ENCODE measurements around the gene CDH13.

Gene CDH13

GRCh38 chr16:82709987-82710386, 83.2 kb downstream of the CDH13 start:
- no peaks in the 10 kb centered on the region for H3K9me3 Mint-ChIP-seq
- H3K27me3 Mint-ChIP-seq (ENCODE audit: low read depth, poor library complexity) = peaks cover 16% of the 10 kb centered on the region
- no peaks in the 10 kb centered on the region for H3K36me3 Mint-ChIP-seq (ENCODE audit: low read depth)
- TF ChIP-seq, protein P1, sequence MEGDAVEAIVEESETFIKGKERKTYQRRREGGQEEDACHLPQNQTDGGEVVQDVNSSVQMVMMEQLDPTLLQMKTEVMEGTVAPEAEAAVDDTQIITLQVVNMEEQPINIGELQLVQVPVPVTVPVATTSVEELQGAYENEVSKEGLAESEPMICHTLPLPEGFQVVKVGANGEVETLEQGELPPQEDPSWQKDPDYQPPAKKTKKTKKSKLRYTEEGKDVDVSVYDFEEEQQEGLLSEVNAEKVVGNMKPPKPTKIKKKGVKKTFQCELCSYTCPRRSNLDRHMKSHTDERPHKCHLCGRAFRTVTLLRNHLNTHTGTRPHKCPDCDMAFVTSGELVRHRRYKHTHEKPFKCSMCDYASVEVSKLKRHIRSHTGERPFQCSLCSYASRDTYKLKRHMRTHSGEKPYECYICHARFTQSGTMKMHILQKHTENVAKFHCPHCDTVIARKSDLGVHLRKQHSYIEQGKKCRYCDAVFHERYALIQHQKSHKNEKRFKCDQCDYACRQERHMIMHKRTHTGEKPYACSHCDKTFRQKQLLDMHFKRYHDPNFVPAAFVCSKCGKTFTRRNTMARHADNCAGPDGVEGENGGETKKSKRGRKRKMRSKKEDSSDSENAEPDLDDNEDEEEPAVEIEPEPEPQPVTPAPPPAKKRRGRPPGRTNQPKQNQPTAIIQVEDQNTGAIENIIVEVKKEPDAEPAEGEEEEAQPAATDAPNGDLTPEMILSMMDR (IDR thresholded peaks at IDR 0.05) = no peak
- no peak overlapping the region for H3K4me3 Mint-ChIP-seq
- H3K4me1 Mint-ChIP-seq = no peaks in the 10 kb centered on the region
- H3K27ac Mint-ChIP-seq = no peak overlapping the region
- no peak for DNase-seq

- H3K36me3 Mint-ChIP-seq (ENCODE audit: low read depth) = no peaks in the 10 kb centered on the region
- H3K4me1 Mint-ChIP-seq = peaks cover 5% of the 10 kb centered on the region
- TF ChIP-seq, protein P1 (IDR thresholded peaks at IDR 0.05) = no peak
- no peak for DNase-seq
- H3K4me3 Mint-ChIP-seq = no peak overlapping the region
- peaks cover 7% of the 10 kb centered on the region for H3K9me3 Mint-ChIP-seq
- H3K27me3 Mint-ChIP-seq (ENCODE audit: low read depth, poor library complexity) = peaks cover 15% of the 10 kb centered on the region
- H3K27ac Mint-ChIP-seq = no peak overlapping the region
Measured at GRCh38 chr16:82713778-82714177, 87.0 kb downstream of the CDH13 start.

GRCh38 chr16:82715160-82715559, 88.4 kb downstream of the CDH13 start:
- Mint-ChIP-seq H3K36me3 (ENCODE audit: low read depth) (no peaks in the 10 kb centered on the region), H3K9me3 (peaks cover 7% of the 10 kb centered on the region), H3K27ac (no peak overlapping the region), H3K4me1 (peaks cover 5% of the 10 kb centered on the region), H3K4me3 (no peak overlapping the region), H3K27me3 (ENCODE audit: low read depth, poor library complexity) (peaks cover 11% of the 10 kb centered on the region)
- no peak for DNase-seq
- TF ChIP-seq, protein P1 (IDR thresholded peaks at IDR 0.05) = no peak

DNA sequence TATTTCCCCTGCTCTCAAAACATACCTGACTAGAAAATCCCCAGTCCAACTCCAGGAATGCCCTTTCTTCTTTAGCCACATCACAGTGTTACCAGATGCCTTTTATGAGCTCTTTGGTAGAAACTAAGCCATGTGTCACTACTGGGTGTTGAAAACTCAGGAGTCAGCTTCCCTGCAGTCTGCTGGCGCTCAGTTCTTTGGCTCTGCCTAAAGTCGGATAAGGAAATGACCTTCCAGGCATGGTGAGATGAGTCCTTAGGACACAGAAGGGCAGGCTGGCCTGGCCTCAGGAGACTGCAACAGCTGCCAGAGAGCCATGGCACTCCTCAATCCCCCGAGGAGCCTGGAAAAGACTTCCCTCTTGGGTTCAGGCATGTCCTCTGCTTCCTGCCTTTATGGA, 89.1 kb downstream of the CDH13 start:
- peaks cover 7% of the 10 kb centered on the region for H3K9me3 Mint-ChIP-seq
- no peak for DNase-seq
- H3K4me3 Mint-ChIP-seq = no peak overlapping the region
- TF ChIP-seq, protein P1 (IDR thresholded peaks at IDR 0.05) = no peak
- peaks cover 15% of the 10 kb centered on the region for H3K27me3 Mint-ChIP-seq (ENCODE audit: low read depth, poor library complexity)
- peaks cover 5% of the 10 kb centered on the region for H3K4me1 Mint-ChIP-seq
- no peaks in the 10 kb centered on the region for H3K36me3 Mint-ChIP-seq (ENCODE audit: low read depth)
- H3K27ac Mint-ChIP-seq = no peak overlapping the region

- Mint-ChIP-seq H3K4me3 (no peak overlapping the region), H3K36me3 (ENCODE audit: low read depth) (no peaks in the 10 kb centered on the region), H3K27ac (no peak overlapping the region), H3K4me1 (peaks cover 5% of the 10 kb centered on the region), H3K27me3 (ENCODE audit: low read depth, poor library complexity) (peaks cover 11% of the 10 kb centered on the region), H3K9me3 (peaks cover 7% of the 10 kb centered on the region)
- TF ChIP-seq, protein P1 (IDR thresholded peaks at IDR 0.05) = no peak
- DNase-seq = no peak
Measured at GRCh38 chr16:82716361-82716855, 89.6 kb downstream of the CDH13 start.

DNA sequence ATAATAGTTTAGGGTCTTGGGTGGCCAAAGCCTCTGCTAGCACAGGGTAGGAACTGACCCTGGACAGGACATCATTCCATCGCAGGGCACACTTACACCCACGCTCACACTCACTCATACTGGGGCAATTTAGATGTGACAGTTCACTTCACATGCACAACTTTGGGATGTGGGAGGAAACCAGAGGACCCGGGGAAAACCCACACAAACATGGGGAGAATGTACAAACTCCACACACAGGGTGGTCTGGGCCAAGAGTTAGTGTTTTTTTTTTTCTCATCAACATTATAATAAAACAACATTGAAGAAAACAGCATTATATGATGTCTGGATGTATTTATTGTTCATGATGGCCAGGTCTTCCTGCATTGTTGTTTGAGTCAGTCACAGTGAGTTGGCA, 93.6 kb downstream of the CDH13 start:
- no peak for DNase-seq
- Mint-ChIP-seq H3K36me3 (ENCODE audit: low read depth) (no peaks in the 10 kb centered on the region), H3K4me1 (peaks cover 5% of the 10 kb centered on the region), H3K4me3 (no peak overlapping the region), H3K27me3 (ENCODE audit: low read depth, poor library complexity) (peaks cover 21% of the 10 kb centered on the region), H3K9me3 (peaks cover 7% of the 10 kb centered on the region), H3K27ac (no peak overlapping the region)
- TF ChIP-seq, protein P1 (IDR thresholded peaks at IDR 0.05) = no peak

Data from nephron progenitor cell (in vitro differentiated cells).